ENCODE data around the gene C12orf75. TPM values are rescaled to one million over a fixed set of nuclear protein-coding genes. Genes with fewer than 3 reads are reported as not detected.

C12orf75 gene
- total RNA-seq, 4 donors from 2014 or later: 17.4 to 28.5 (median 25.3) TPM

DNA sequence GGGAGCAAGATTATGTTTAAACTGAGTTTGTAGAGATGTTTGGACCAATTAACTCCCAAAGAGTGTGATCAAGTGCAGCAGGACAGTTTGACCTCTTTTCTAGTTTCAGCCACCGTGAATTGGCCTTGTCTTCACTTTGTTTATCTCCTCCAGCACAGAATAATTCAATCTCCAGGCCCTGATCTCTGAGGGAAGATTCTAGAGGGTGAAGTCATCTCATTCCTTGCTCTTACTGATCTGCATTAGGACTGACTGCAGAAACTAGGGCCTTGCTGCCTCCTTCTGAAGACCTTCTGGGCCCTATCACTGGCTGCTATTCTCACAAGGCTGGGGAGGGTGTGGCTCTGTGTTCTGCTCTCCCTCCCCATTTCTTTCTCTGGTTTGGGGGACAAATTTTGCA is 29.4 kb downstream of the C12orf75 start:
- Histone ChIP-seq H3K36me3 (no peaks in the 10 kb centered on the region), H3K4me3 (no peak overlapping the region), H3K27ac (no peak overlapping the region), H3K4me1 (peaks cover 2% of the 10 kb centered on the region), H3K9me3 (no peaks in the 10 kb centered on the region), H3K27me3 (no peaks in the 10 kb centered on the region)
- DNase-seq (ENCODE audit: low spot score in 2 of 2): no peak
- TF ChIP-seq POLR2A (IDR thresholded peaks at IDR 0.05) (no peak), POLR2AphosphoS5 (IDR thresholded peaks at IDR 0.05) (no peak), EP300 (IDR thresholded peaks at IDR 0.05) (no peak)
- WGBS: 72% methylated on average over 1 of the region's 1 CpG

- WGBS: 78% methylated on average over 3 of the region's 3 CpGs
- no peaks in the 10 kb centered on the region for H3K36me3 ChIP-seq
These were observed 33.4 kb downstream of the C12orf75 start for GRCh38 chr12:105363890-105364289.

DNA sequence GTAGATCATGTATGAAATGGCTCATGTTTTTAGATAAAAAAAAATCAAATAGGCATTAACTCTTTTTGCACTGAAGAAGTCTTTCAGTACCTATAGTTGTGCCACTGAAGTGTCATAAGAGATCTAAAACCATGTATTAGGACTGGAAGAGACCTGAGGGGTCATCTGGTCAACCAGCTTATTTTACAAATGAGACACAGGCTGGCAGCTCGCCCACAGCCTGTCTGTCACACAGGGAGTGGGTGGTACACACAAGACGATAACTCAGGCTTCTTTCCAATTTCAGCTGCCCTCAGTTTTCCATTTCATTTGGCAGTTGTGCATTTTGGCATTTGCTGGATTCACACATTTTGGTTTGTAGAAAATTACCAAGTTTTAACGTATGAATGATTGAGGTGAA is 34.7 kb downstream of the C12orf75 start:
- Histone ChIP-seq H3K27ac (no peak overlapping the region), H3K4me3 (no peak overlapping the region), H3K36me3 (no peaks in the 10 kb centered on the region), H3K4me1 (no peaks in the 10 kb centered on the region), H3K27me3 (no peaks in the 10 kb centered on the region), H3K9me3 (no peaks in the 10 kb centered on the region)
- 60% methylated on average over 3 of the region's 3 CpGs for WGBS
- TF ChIP-seq EP300 (IDR thresholded peaks at IDR 0.05) (no peak), POLR2A (IDR thresholded peaks at IDR 0.05) (no peak), POLR2AphosphoS5 (IDR thresholded peaks at IDR 0.05) (no peak)
- TF ChIP-seq, protein P1, sequence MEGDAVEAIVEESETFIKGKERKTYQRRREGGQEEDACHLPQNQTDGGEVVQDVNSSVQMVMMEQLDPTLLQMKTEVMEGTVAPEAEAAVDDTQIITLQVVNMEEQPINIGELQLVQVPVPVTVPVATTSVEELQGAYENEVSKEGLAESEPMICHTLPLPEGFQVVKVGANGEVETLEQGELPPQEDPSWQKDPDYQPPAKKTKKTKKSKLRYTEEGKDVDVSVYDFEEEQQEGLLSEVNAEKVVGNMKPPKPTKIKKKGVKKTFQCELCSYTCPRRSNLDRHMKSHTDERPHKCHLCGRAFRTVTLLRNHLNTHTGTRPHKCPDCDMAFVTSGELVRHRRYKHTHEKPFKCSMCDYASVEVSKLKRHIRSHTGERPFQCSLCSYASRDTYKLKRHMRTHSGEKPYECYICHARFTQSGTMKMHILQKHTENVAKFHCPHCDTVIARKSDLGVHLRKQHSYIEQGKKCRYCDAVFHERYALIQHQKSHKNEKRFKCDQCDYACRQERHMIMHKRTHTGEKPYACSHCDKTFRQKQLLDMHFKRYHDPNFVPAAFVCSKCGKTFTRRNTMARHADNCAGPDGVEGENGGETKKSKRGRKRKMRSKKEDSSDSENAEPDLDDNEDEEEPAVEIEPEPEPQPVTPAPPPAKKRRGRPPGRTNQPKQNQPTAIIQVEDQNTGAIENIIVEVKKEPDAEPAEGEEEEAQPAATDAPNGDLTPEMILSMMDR (IDR thresholded peaks at IDR 0.05): no peak
- no peak for DNase-seq (ENCODE audit: low spot score in 2 of 2)

More at GRCh38 chr12:105363890-105364289, 33.4 kb downstream of the C12orf75 start:
- TF ChIP-seq EP300 (IDR thresholded peaks at IDR 0.05): no peak
- TF ChIP-seq, protein P1 (IDR thresholded peaks at IDR 0.05): no peak
- TF ChIP-seq POLR2A (IDR thresholded peaks at IDR 0.05): no peak
- TF ChIP-seq POLR2AphosphoS5 (IDR thresholded peaks at IDR 0.05): no peak
- no peak overlapping the region for H3K27ac ChIP-seq
- no peaks in the 10 kb centered on the region for H3K27me3 ChIP-seq
- no peak overlapping the region for H3K4me3 ChIP-seq
- no peaks in the 10 kb centered on the region for H3K4me1 ChIP-seq
- H3K9me3 ChIP-seq: no peaks in the 10 kb centered on the region
- no peak for DNase-seq (ENCODE audit: low spot score in 2 of 2)

DNA sequence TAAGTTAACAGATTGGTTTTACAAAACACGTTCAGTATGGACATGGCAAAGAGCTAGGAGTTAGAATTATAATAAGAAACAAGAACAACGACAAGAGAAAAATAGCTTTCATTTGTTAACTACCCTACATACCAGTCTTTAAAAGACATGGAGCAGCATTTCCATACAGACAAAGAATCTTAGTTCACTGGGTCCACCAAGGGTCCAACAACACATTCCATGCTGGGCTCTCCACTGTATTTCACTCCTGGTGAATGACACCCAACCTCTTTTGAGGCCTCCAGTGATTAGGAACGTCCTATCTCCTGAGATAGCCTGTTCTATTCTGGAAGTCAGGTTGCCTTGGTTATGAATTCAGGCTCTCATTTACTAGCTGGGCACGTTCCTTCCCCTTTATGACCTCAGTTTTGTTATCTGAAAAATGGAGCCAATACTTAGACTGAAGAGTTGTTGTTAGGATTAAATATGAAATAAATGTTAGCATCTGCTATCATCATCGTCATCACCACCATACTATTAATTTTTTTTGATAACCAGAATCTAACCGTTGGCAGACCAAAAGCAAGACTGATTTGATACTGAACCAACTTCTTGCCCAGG is 37.7 kb downstream of the C12orf75 start:
- no peaks in the 10 kb centered on the region for H3K36me3 ChIP-seq
- no peak overlapping the region for H3K4me3 ChIP-seq
- H3K27ac ChIP-seq: no peak overlapping the region
- no peaks in the 10 kb centered on the region for H3K27me3 ChIP-seq
- no peak for DNase-seq (ENCODE audit: low spot score in 2 of 2)
- TF ChIP-seq POLR2AphosphoS5 (IDR thresholded peaks at IDR 0.05) (no peak), EP300 (IDR thresholded peaks at IDR 0.05) (no peak), POLR2A (IDR thresholded peaks at IDR 0.05) (no peak)
- TF ChIP-seq, protein P1 (IDR thresholded peaks at IDR 0.05): no peak
- no peaks in the 10 kb centered on the region for H3K4me1 ChIP-seq
- 91% methylated on average over 6 of the region's 6 CpGs for WGBS
- no peaks in the 10 kb centered on the region for H3K9me3 ChIP-seq

GRCh38 chr12:105369014-105369413 is 38.5 kb downstream of the C12orf75 start:
- TF ChIP-seq POLR2A (IDR thresholded peaks at IDR 0.05) (no peak), POLR2AphosphoS5 (IDR thresholded peaks at IDR 0.05) (no peak), EP300 (IDR thresholded peaks at IDR 0.05) (no peak)
- TF ChIP-seq, protein P1 (IDR thresholded peaks at IDR 0.05): no peak
- 38% methylated on average over 3 of the region's 3 CpGs for WGBS

More at GRCh38 chr12:105369014-105369413, 38.5 kb downstream of the C12orf75 start:
- H3K27me3 ChIP-seq: no peaks in the 10 kb centered on the region
- no peak for DNase-seq (ENCODE audit: low spot score in 2 of 2)
- H3K9me3 ChIP-seq: no peaks in the 10 kb centered on the region
- H3K36me3 ChIP-seq: no peaks in the 10 kb centered on the region
- H3K27ac ChIP-seq: no peak overlapping the region
- H3K4me1 ChIP-seq: no peaks in the 10 kb centered on the region
- no peak overlapping the region for H3K4me3 ChIP-seq
